ENCODE measurements around the gene SUSD6.

- TF ChIP-seq CTCF (IDR thresholded peaks at IDR 0.05) (no peak), POLR2A (IDR thresholded peaks at IDR 0.05) (no peak)
Observed at GRCh38 chr14:69696204-69696527, 84.8 kb downstream of the SUSD6 start.
